GM19043 (cell line): ENCODE data around the gene DSCAM.

Experiments used
- ATAC-seq: cut with Tn5 transposase; IDR thresholded peaks from one replicate; pipeline ENCODE4 v1.9.1; 2021; ENCODE audit warnings: low read depth; ENCODE audit not compliant: unreplicated experiment

The DSCAM gene

GRCh38 chr21:40567501-40567900 lies 279.5 kb downstream of the DSCAM start:
- ATAC-seq, result no peak

GRCh38 chr21:40566486-40566885 lies 280.5 kb downstream of the DSCAM start:
- ATAC-seq, result no peak

GRCh38 chr21:40564318-40564717 lies 282.6 kb downstream of the DSCAM start:
- no peak for ATAC-seq

GRCh38 chr21:40563900-40564299 lies 283.1 kb downstream of the DSCAM start:
- ATAC-seq, result no peak

- no peak for ATAC-seq
Observed at GRCh38 chr21:40562242-40563002, 284.5 kb downstream of the DSCAM start.

DNA sequence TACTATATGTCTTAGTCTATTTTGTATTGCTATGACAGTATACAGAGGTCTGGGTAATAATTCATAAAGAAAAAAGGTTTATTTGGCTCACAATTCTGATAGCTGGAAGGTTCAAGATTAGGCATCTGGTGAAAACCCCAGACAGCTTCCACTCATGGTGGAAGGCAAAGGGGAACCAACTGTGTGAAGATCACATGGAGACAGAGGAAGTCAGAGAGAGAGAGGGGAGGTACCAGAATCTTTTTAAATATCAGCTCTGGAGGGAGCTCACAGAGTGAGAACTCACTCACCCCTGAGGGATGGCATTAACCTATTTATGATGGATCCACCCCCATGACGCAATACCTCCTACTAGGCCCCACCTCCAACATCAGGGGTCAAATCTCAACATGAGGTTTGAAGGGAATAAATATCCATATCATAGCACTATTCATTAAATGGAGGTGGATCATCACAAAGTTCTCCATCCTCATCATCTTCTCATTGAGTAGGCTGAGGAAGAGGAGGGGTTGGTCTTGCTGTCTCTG lies 290.5 kb downstream of the DSCAM start:
- no peak for ATAC-seq

DNA sequence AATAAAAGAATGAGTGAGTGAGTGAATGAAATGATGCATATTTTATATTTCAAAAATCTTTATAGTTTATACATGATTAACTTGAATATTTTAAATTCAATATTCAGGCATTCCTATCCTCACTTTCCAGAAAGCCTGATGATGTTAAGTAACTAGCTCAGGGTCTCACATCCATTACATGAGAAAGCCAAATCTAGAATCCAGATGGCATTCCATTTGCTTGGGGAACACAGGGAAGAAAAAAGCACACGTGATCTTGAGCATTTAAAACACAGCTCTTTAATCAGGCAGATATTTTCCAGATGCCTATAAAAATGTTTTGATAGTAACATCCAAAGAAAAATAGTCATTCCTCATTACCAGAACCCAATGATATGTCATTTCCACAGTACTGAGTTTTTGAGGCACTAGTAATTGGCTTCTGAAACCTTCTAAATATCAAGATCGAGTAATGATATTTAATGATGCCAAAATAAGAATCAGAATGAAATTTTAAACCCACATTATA lies 291.9 kb downstream of the DSCAM start:
- no peak for ATAC-seq

- no peak for ATAC-seq
Observed at GRCh38 chr21:40553781-40554180, 293.2 kb downstream of the DSCAM start.

- no peak for ATAC-seq
Observed at GRCh38 chr21:40547906-40548513, 298.9 kb downstream of the DSCAM start.

- ATAC-seq, result no peak
Observed at GRCh38 chr21:40546647-40547046, 300.3 kb downstream of the DSCAM start.

DNA sequence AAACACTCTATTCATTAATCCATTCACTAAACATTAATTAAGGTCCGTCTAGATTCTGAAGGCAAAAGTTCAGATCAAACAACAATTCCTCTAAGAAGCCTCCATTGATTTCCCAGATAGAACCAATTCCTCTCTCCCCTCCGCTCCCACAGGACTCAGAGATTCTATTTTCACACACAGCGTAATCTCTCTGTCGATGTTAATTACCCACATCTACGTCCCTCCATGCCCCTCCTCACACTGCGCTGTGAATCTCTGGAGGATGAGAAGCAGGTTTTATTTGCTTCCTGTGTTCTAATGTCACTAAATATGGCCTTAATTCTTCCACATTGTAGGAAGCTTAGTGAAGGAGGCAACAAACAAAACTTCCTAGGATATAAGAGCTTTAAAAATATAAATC lies 306.7 kb downstream of the DSCAM start:
- ATAC-seq, result no peak

DNA sequence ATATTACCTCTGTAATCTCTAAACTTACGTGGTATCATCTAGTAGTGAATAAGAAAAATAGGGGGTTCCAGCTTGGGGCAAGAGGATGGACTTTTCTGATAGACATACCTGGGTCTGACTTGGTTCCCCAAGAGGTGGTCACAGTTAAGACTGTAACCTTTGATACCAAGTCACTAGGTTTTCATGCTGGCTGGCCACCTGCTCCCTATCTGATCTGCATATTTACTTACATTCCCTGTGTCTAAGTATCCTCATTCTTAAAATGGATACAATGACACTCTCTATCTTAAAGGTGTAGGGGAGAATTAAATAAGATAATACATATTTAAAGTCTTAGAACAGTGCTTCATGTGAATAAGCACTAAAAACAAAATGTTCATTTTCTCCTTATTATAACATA lies 312.1 kb downstream of the DSCAM start:
- ATAC-seq, result no peak

DNA sequence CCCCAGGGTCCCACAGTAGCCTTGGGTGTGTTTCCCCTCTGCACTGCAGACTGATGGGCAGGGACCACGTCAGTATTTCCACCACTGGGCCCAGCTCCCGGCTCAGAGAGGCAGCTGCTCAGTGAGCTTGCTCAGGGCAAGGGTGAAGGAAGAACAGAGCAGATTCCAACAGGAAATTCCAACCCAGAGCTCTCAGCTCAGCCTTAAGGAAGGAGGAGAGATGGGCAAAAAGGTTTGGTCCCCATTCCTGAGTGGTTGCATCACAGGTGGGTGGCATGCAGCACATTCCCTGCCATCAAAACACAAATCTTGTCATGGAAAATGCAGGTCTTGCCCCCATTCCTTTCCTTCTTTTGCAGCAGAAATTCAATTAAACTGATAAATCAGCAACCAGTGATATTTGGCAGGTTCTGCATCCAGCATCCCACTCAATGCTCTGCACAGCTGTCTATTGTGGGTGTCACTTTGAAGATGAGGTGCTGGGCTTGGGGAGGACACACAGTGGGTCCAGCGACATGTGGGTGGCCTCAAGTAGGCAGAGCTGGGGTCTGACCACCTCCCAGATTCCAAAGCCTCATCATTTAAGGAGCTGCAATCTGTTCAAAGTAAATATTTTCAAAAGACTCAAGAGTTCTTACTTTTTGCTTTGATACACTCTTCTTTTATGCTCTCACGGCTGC lies 315.4 kb downstream of the DSCAM start:
- ATAC-seq, result no peak

DNA sequence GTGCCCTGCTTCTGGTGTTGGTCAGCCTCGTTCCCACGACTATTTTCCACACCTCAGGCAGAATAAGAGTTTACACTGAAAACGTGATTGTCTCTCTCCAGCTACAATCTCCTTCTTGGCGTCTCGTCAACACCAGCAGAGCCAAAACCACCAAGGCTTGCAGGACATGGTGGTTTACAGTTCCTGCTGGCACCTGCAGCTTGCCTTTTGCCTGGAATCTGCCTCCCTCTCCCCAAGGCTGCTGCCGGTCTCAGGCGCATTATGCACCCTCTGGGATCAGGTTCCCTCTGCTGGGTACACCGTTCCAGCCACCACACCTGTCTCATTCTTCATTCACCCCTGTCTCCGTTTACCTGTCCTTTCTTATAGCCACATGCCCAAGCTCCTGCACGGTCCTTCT lies 315.9 kb downstream of the DSCAM start:
- ATAC-seq, result no peak

DNA sequence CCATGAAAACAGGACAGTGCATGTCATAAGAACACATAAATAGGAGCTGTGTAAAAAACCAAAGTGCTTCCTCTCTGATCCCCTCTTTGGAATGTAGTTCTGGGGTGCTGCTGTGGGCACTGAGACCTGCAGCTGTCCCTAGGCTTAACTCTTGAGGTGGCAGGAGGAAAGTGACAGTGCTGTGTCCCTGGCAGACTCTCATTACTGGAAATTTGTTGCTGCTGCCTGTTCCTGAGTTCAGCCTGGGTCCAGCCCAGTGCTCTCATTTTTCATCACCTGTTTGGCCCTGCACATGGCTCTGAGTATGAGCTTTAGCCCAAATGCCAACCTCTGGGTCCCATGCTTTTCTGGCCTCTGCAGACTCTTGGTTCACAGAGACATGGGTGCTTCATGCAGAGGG lies 329.3 kb downstream of the DSCAM start:
- no peak for ATAC-seq

DNA sequence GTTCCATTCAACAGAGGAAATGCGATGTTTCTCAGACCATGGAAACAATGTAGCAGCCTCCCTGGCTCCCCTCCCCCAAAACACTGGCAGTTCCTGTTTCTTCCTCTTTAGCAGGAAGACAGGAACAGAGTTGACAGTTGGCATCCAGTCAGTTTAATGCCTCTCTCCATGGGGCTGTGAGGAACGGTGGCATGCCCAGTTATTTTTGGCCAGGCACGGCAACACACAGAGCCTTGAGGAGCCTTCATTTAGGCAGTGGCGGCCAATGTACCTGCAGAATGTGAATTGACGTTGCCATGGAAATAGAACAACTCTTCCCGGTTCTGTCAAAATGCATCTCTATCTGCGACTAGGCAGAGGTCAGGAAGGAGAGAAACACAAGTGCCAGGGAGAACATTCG lies 330.6 kb downstream of the DSCAM start:
- no peak for ATAC-seq

DNA sequence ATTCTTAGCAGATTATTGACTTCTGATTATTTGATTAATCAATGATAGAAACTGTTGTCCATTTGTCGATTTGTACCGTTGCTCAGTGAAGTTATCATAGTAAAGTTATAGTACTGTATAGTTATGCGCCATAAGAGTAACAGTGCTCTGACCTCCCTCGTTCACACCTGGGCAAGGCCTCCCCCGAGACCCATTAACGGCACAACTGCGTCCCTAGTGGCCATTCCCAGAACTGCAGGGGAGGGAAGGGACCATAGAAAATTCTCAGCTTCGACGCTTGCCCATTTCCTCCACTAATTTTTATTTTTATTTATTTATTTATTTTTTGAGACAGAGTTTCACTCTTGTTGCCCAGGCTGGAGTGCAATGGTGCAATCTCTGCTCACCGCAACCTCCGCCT lies 334.4 kb downstream of the DSCAM start:
- no peak for ATAC-seq

- ATAC-seq, result no peak
Observed at GRCh38 chr21:40507978-40508377, 339.0 kb downstream of the DSCAM start.

DNA sequence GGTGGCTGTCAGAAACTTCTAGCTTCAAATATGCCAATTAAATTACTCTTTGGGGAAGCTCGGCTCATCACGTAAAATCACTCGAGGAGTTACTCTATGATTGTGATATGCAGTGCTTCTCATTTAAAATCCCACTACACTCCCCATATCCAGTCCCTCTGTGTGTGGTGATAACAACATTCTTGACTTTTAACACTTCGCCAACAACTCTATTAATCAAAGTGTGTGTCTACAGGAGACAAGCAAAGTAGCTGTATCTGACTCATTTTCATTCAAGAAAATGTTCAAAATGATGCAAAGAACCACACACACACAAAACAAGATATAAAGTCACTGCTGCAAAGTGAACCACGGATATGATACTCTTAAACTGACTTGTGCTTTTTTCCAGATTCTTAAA lies 341.3 kb downstream of the DSCAM start:
- ATAC-seq, result no peak

DNA sequence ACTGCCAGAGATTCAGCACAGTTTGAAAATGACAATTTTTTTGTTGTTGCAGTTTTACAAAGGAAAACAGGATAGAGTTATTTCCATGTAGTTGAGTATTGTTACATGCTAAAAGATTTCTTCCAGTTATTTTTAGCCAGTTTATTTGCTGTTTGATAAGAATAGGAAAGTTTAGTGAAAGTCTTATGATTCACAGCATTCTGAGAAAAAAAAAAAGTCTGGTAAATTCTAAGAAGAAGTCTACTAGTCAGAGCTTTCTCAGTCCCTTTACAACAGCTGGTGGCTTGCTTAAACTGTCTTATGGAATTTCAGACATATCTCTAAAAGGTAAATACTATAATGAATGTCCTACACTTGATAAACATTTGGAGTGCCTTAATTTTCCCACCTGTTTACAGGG lies 341.7 kb downstream of the DSCAM start:
- ATAC-seq, result no peak

DNA sequence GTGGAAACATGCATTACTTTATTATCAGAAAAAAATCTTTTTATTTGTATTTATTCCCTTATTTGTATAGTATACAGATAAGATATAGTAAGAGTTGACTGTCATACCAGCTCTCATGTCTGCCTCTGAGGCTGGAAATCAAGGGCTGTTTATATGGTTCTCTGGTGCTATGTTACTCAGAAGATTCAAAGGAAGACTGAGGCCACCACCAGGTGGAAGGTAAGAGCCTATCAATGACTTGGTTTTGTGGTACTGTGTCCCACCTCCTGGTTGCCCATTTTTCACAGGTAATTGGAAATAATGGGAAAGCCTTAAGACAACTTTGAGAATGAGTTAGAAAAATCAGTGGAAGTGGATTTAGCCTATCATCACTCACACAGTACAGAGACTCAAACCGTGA lies 342.1 kb downstream of the DSCAM start:
- ATAC-seq, result no peak
